Tibial nerve (tissue), 4 donors: ENCODE measurements around the gene TEAD2. TPM values are rescaled to one million over a fixed set of nuclear protein-coding genes. Genes with fewer than 3 reads are reported as not detected.
"Not testable (repeated sequence)": the region's sequence is repeated elsewhere in the genome, so short reads cannot be mapped to it uniquely, and the experiment has no call there.

Source experiments
- DNase-seq, 2 donors: peaks; one replicate each; pipeline ENCODE4 v3.0.0-alpha.2; 2019; ENCODE audit warnings: low spot score in 2 of 2
- H3K27ac ChIP-seq, 4 donors: fragments of 200-600 bp; sonication (generic) in 3 of 4; one replicate each; pipeline ENCODE4 v1.5.1; 2017 to 2019; ENCODE audit warnings: mild to moderate bottlenecking in 1 of 4
- H3K27me3 ChIP-seq, 2 donors: fragments of 200-600 bp; sonication (generic) in 1 of 2; one replicate each; pipeline versions ENCODE4 v1.5.1 to v1.6.0; 2017 to 2019
- H3K36me3 ChIP-seq, 3 donors: fragments of 200-600 bp; sonication (generic); one replicate each; pipeline ENCODE4 v1.5.1; 2018 to 2019
- H3K4me1 ChIP-seq, 4 donors: fragments of 200-600 bp; sonication (generic) in 3 of 4; one replicate each; pipeline ENCODE4 v1.5.1; 2017 to 2019
- H3K4me3 ChIP-seq, 4 donors: fragments of 200-600 bp; sonication (generic) in 3 of 4; one replicate each; pipeline ENCODE4 v1.5.1; 2017 to 2019; ENCODE audit warnings: mild to moderate bottlenecking in 1 of 4, moderate library complexity in 1 of 4
- H3K9me3 ChIP-seq, 4 donors: fragments of 200-600 bp; sonication (generic) in 3 of 4; one replicate each; pipeline ENCODE4 v1.5.1; 2017 to 2019
- EP300 ChIP-seq, 2 donors: sonication (generic); formaldehyde crosslinking; IDR thresholded peaks; one replicate each; pipeline ENCODE4 v1.6.1; 2017; ENCODE audit warnings: antibody characterized with exemption in 2 of 2, mild to moderate bottlenecking in 1 of 2
- POLR2A ChIP-seq, 2 donors: fragments of 450-650 bp; IDR thresholded peaks; one replicate each; pipeline ENCODE4 v1.6.1; 2017; ENCODE audit warnings: antibody characterized with exemption in 2 of 2, mild to moderate bottlenecking in 2 of 2, moderate library complexity in 2 of 2
- WGBS, 2 donors: methylation state at CpG; one replicate each; pipeline ENCODE4 v1.1.5; 2018; 5-methylcytosine and 5-hydroxymethylcytosine counted together
- total RNA-seq, 4 donors: library from RNA; depleted of rRNA; stranded (reverse); fragments of >200 nt; gene quantifications; one replicate each; pipeline ENCODE4 v1.1.0, GENCODE V29; 2016
- TF ChIP-seq, protein P1 (sequence below), 5 experiments: fragments of 200-600 bp in 3 of 5; fragments of 450-650 bp in 2 of 5; sonication (generic) in 3 of 5; IDR thresholded peaks; one replicate each; pipeline ENCODE4 v1.5.1; 2016 to 2019; ENCODE audit warnings: antibody characterized with exemption in 5 of 5, mild to moderate bottlenecking in 3 of 5, moderate library complexity in 2 of 5

Gene TEAD2
- total RNA-seq, 4 donors from 2014 or later: 17.8 to 39.0 (median 21.4) TPM

DNA sequence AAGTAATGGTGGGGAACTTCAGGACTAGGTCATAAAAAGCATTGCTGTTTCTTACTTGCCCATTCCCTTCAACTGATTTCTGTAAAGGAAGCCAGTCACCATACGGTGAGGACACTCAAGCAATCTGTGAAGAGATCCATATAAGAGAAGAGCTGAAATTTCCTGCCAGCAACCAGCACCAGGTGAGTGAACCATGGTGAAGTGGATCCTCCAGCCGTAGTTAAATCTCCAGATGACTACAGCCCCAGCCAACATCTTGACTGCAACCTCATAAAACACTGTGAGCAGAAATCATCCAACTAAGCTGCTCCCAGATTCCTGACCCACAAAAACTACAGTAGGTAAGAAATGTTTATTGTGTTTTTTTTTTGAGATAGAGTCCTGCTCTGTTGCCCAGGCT lies 33.5 kb downstream of the TEAD2 start:
- Histone ChIP-seq H3K27me3 (no peaks in the 10 kb centered on the region), H3K27ac (no peak overlapping the region), H3K4me1 (peaks cover 0 to 4% (median 0%) of the 10 kb centered on the region in 4 donors), H3K9me3 (no peaks in the 10 kb centered on the region), H3K4me3 (no peak overlapping the region), H3K36me3 (peaks cover 0 to 10% (median 0%) of the 10 kb centered on the region in 3 donors)
- 90% methylated on average over 2 of the region's 2 CpGs for WGBS, 2 donors
- no peak for DNase-seq
- no peak for TF ChIP-seq EP300 (IDR thresholded peaks at IDR 0.05)
- no peak for TF ChIP-seq POLR2A (IDR thresholded peaks at IDR 0.05)
- TF ChIP-seq, protein P1, sequence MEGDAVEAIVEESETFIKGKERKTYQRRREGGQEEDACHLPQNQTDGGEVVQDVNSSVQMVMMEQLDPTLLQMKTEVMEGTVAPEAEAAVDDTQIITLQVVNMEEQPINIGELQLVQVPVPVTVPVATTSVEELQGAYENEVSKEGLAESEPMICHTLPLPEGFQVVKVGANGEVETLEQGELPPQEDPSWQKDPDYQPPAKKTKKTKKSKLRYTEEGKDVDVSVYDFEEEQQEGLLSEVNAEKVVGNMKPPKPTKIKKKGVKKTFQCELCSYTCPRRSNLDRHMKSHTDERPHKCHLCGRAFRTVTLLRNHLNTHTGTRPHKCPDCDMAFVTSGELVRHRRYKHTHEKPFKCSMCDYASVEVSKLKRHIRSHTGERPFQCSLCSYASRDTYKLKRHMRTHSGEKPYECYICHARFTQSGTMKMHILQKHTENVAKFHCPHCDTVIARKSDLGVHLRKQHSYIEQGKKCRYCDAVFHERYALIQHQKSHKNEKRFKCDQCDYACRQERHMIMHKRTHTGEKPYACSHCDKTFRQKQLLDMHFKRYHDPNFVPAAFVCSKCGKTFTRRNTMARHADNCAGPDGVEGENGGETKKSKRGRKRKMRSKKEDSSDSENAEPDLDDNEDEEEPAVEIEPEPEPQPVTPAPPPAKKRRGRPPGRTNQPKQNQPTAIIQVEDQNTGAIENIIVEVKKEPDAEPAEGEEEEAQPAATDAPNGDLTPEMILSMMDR (IDR thresholded peaks at IDR 0.05): no peak

DNA sequence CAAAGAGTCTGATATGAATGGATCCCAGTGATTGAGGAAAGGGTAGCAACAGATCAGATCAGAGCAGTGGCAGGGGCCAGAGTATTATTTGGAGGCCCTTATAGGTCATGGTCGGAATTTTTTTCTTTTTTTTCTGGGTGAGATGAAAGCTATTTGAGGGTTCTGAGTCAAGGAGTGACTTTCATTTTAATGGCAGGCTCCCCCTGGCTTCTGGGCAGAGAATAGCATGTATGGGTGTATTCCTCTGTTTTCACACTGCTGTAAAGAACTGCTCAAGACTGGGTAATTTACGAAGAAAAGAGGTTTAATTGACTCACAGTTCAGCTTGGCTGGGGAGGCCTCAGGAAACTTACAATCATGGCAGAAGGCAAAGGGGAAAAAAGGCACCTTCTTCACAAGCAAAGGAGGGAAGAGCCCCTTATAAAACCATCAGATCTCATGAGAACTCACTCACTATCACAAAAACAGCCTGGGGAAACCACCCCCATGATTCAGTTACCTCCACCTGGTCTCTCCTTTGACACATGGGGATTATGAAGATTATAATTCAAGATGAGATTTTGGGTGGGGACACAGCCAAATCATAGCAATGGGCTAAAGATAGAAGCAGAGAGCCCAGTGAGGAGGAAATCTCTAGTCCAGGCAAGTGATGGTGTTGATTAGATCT lies 34.2 kb downstream of the TEAD2 start:
- no peak for DNase-seq
- H3K27ac ChIP-seq: no peak overlapping the region
- H3K36me3 ChIP-seq: peaks cover 0 to 10% (median 0%) of the 10 kb centered on the region in 3 donors
- H3K9me3 ChIP-seq: peaks cover 0 to 4% (median under 1%) of the 10 kb centered on the region in 4 donors
- no peaks in the 10 kb centered on the region for H3K27me3 ChIP-seq
- no peak for TF ChIP-seq POLR2A (IDR thresholded peaks at IDR 0.05)
- TF ChIP-seq, protein P1 (IDR thresholded peaks at IDR 0.05): peak; percentile 21 to 50 (median 27)
- no peak for TF ChIP-seq EP300 (IDR thresholded peaks at IDR 0.05)
- WGBS, 2 donors: 43 to 53% methylated on average over 2 of the region's 2 CpGs
- H3K4me1 ChIP-seq: peaks cover 0 to 4% (median 0%) of the 10 kb centered on the region in 4 donors
- H3K4me3 ChIP-seq: no peak overlapping the region

DNA sequence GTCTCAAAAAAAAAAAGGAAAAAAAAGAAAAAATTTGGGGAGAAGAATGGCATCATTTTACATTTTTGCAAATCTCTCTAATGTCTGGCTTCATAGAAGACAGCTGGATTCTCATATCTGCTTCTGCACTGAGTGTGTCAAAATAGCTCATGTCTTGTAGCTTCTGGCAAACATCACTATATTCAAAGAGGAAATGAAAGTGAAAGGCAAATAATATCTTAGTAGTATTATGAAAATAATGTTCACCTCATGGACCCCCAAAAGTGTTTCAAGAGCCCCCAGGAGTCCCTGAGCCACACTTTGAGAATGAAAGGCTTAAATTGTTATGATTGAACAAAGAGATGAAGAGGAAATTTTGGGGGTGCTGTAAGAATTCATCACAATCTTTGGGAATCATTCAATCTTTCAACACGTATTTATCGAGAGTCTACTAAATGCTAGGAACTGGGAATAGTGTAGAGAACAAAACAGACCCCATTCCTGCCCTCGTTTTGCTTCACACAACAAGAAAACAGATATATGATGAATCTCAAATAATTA lies 36.0 kb downstream of the TEAD2 start:
- Histone ChIP-seq H3K9me3 (peaks cover 0 to 19% (median 7%) of the 10 kb centered on the region in 4 donors), H3K27ac (no peak overlapping the region), H3K36me3 (peaks cover 0 to 11% (median 0%) of the 10 kb centered on the region in 3 donors), H3K4me3 (no peak overlapping the region), H3K4me1 (peaks cover 0 to 4% (median 0%) of the 10 kb centered on the region in 4 donors), H3K27me3 (no peaks in the 10 kb centered on the region)
- WGBS, 2 donors: 88 to 93% methylated on average over 3 of the region's 3 CpGs
- TF ChIP-seq EP300 (IDR thresholded peaks at IDR 0.05) (no peak), POLR2A (IDR thresholded peaks at IDR 0.05) (no peak)
- TF ChIP-seq, protein P1 (IDR thresholded peaks at IDR 0.05): no peak
- no peak for DNase-seq

DNA sequence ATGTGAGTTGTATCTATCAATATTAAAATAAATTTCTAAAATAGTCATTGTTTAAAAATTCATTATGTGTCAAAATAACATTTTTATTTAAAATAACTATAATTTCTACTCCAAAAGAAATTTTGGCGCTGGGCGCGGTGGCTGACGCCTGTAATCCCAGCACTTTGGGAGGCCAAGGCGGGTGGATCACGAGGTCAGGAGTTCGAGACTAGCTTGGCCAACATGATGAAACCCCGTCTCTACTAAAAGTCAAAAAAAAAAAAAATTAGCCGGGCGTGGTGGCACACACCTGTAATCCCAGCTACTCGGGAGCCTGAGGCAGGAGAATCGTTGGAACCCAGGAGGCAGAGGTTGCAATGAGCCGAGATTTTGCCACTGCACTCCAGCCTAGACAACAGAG lies 36.5 kb downstream of the TEAD2 start:
- not testable (repeated sequence) for H3K27me3 ChIP-seq, H3K27ac ChIP-seq, DNase-seq, H3K4me3 ChIP-seq, H3K4me1 ChIP-seq
- Histone ChIP-seq H3K36me3 (peaks cover 0 to 12% (median 0%) of the 10 kb centered on the region in 3 donors), H3K9me3 (peaks cover 0 to 23% (median 9%) of the 10 kb centered on the region in 4 donors)
- WGBS, 2 donors: 96% methylated on average over 13 of the region's 13 CpGs

DNA sequence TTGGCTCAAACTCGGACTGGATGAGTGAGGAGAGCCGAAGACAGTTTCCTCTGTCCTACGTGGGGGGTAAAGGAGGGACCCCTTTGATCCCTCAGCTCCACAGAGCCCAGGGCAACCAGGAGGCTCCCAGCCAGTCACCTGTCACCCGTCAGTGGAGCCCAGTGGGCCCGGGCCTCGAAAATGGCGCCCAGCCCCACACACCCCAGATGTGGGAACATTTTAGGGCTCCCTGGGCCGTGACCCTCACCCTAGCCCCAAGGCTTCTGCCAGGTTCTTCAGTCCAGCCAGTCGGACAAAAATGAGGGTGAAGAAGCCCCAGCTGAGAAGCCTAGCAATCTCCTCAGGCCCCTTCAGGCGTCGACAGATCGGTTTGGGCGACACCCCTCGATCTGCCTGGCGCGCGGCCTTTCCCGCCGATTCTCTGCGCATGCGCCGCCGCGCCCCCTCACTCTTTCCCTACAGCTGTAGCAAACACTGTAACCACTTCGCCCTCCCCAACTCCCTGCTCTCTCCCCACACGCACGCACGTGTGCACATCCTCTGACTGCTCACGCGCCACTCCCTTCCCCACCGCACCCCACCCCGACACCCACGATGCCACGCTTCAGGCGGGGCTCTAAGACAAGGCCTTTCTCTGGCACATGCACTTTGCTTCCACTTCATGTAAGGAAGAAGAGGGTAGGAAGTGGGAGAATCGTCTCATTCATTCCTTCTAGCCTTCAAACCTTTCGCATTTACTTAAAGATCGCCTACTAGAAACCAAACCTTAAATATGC lies 37.2 kb downstream of the TEAD2 start, which contains the start of gene SLC6A16:
Gene SLC6A16, minus strand, starts transcription at position 391 of the 776 bp plus-strand sequence. CDS start 13,844 bp downstream, outside the sequence.
- peaks cover 0 to 30% (median 13%) of the 10 kb centered on the region in 4 donors for H3K9me3 ChIP-seq
- 93 to 94% methylated on average over 38 of the region's 38 CpGs for WGBS, 2 donors
- H3K36me3 ChIP-seq: peaks cover 0 to 15% (median 0%) of the 10 kb centered on the region in 3 donors
- H3K27ac ChIP-seq: no peak within 1 kb of the TSS
- H3K27me3 ChIP-seq: no peaks in the 10 kb centered on the region
- no peak within 1 kb of the TSS for H3K4me3 ChIP-seq
- TF ChIP-seq, protein P1 (IDR thresholded peaks at IDR 0.05): no peak
- TF ChIP-seq POLR2A (IDR thresholded peaks at IDR 0.05): no peak
- no peak for TF ChIP-seq EP300 (IDR thresholded peaks at IDR 0.05)
- DNase-seq: no peak
- peaks cover 0 to 4% (median 0%) of the 10 kb centered on the region in 4 donors for H3K4me1 ChIP-seq
